ENCODE measurements around the gene FICD. TPM values are rescaled to one million over a fixed set of nuclear protein-coding genes. Genes with fewer than 3 reads are reported as not detected.

The FICD gene
- total RNA-seq, result 13.4 and 24.7 TPM in 2 replicates

DNA sequence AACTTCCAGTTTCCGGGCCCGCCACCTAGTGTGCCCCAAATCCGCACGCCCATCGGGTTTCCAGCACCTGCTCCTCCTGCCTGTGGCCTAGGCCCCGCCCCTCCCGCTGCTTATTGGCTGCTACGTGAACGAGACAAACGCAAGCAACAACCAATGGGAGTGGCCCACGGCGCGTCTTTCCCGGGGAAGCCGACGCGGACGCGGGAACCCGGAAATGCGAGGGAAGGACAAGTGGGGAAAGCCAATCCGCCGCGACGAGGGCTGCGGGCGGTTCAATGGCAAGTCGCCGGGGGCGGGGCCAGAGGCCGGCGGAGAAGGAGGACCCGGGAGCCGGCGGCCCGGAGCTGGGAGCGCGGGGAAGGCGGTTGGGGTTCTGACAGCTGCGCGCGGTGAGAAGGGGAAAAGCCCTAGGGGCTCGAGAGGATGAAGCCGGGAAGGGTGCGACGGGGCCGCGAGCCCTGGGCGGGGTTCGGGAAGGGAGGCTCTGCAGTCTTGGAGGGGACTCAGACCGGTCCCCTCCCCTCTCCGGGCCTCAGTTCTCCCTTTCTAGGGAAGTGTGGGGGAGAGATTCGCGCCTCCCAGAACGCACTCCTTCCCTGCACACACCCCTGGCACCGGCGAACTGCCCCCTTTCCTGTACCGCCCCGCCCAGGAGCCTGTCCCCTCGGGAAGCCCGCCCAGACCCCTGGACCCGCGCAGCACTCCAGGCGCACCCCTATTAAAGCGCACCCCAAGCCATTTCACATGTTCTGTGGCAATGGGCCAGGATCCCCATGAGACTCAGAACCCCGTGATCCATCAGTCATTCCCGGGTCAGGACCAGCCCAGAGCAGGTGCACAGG is at the start of gene FICD:
TSS of gene FICD (plus strand) at position 305 of the 842 bp plus-strand sequence. CDS start 1,696 bp downstream, outside the sequence.

DNA sequence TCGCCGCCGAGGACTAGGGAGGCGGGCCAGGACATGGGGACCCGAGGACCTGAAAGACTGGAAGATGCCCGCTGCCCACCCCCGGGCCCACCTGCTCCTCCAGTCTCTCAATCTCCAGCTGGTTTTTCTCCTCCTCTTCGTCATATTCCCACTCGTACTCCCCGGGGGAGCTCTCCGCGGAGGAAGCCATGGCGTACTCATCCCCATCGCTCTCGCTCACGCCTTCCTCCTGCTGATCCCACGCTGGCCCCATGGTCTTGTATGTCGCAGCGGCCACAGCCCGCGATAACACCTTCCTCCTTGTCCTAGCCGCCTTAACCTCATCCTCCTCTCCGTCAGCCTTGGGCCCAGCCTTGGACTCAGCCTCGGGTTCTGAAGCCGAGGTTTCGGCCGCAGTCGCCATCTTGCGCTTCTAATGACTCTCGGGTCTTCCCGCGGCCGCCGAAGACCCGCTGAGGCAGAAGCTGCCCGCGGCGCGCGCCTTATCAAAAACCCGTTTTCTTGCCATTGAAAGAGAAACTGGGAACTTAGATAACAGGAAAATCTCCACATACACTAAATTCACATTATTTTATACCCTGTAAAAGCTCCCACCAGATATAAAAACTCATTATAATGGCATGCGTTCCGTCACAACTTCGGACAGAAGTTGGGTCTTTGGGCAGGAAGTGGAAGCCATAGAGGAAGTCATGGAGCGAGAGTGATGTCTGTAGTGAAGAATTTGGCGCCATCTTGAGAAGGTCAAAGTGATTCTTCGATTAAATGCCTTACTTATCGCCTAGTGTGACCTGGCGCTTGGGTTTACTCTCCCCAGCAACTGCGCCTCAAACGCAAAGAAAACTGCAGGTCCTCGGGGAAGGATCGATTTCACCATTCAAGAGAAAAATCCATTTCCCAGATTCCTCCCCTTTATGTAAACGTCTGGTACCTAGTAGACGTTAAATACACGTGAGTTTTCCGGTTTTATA is 46.0 kb downstream of the FICD start, which contains the start of gene SART3:
TSS of gene SART3 (minus strand) at position 422 of the 968 bp plus-strand sequence. CDS start at position 403, 19 bp downstream.

DNA sequence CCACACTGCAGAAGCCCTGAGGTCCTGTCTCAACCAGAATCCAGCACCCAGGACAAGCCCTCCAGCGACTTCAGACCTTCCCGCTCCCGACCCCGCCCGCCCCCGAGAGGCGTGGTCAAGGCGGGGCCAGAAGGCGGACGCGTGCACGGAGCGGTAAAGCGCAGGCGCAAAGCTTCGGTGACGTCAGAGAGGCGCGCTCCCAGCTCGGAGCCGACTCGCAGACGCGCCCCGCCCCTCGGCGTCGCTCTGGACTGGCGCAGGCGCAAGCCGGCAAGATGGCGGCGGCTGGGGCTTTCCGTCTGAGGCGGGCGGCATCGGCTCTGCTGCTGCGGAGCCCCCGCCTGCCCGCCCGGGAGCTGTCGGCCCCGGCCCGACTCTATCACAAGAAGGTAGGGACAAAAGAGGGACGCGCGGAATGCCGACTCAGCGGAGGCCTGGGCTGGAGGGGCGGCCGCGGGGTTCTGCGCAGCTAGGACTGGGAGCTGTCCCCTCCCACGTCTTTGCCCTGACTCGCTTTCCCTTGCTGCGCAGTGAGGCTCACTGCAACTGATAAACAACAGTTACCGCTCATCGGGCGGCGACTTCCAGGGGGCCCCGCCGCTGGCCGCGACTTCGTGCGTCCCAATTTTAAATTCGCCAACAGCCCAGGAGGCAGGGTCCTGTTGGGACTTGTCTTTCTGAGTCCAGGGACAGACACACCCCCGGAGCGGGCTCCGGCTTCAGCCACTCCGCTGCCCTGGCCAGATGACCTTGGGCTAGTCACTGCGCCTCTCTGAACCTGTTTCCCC is 47.5 kb downstream of the FICD start, which contains the start of gene ISCU:
TSS of gene ISCU (plus strand) at position 249 of the 788 bp plus-strand sequence. CDS start at position 276, 27 bp downstream.

Other genes starting within 250 kb of the FICD start
- gene CMKLR1, start 176.0 kb upstream of the FICD start, total RNA-seq, result 6.5 and 15.3 TPM in 2 replicates
- 93.3 and 96.2 TPM in 2 replicates for gene SART3, start 45.9 kb downstream of the FICD start, total RNA-seq
- gene ISCU, start 47.3 kb downstream of the FICD start, total RNA-seq, result 171 and 206 TPM in 2 replicates
- gene TMEM119, start 82.8 kb downstream of the FICD start, total RNA-seq, result 5.8 and 16.1 TPM in 2 replicates
- 1.7 and 1.9 TPM in 2 replicates for gene SELPLG, start 118.6 kb downstream of the FICD start, total RNA-seq
- gene CORO1C, start 216.2 kb downstream of the FICD start, total RNA-seq, result 331 and 354 TPM in 2 replicates